ENCODE measurements around the gene GRHL3.
A peak's percentile ranks its signal among the peaks of the same experiment; 100 is the strongest.

The GRHL3 gene

GRCh38 chr1:24318615-24319311, 394 bp upstream of the GRHL3 start:
- no peak for DNase-seq

DNA sequence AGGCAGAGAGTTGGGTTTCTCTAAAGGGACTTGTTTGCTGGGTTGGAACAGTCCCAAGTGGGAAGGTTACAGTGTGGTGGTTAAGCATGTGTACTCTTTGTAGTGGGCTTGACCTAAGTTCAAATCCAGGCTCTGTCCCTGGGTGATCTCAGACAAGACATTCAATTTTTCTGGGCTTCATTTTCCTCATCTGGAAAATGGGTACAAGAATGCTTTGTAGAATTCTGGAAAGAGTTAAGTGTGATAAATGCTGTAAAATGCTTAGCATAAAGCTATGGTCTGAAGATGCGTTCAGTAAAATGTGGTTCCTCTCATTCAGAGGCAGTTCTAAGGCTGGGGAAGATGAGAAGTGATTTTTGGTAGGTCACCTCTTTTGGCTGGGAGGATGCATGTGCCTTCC, 805 bp downstream of the GRHL3 start:
- no peak for DNase-seq

- DNase-seq: no peak
Observed at GRCh38 chr1:24321126-24321525, 2.0 kb downstream of the GRHL3 start.

- DNase-seq: peak; percentile 63
Observed at GRCh38 chr1:24321697-24322469, 2.7 kb downstream of the GRHL3 start.

GRCh38 chr1:24322470-24323177, 3.5 kb downstream of the GRHL3 start:
- DNase-seq: no peak

DNA sequence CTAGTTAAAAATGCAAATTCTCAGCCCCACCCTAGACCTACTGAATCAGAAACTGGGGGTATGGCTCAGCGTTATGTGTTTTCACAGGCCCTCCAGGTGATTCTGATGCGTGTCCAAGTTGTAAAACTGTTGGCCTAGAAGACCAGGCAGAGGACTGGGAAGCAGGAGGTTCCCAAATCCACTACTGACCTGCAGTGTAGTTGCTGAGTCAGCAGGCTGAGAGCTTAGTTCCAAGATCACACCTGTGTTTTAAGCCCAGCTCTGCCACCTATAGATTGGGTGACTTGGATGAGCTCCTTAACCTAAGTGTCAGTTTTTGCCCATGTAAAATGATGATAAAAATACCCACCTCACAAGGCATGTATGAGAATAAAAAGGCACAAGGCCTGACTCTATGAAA, 4.1 kb downstream of the GRHL3 start:
- DNase-seq: no peak

DNA sequence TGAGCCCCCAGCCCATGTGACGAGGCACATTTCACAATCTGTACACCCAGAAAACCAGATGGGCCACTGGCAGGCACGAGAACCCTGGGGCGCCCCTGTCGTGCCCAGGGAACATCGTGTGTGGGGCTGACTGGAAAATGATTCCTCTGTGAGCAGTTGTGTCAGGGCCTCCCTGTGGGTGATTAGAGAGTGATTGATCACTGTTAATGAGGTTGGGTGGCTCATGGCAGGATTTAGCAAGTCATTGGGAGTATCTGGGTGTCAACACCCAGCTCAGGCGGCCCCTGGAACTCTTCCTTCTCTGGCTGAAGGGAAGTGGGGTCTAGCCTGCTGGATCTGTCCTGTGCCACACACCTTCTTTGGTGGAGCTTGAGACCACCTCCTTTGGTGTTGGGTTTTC, 5.7 kb downstream of the GRHL3 start:
- no peak for DNase-seq

- DNase-seq: no peak
Observed at GRCh38 chr1:24325587-24326449, 6.7 kb downstream of the GRHL3 start.

DNA sequence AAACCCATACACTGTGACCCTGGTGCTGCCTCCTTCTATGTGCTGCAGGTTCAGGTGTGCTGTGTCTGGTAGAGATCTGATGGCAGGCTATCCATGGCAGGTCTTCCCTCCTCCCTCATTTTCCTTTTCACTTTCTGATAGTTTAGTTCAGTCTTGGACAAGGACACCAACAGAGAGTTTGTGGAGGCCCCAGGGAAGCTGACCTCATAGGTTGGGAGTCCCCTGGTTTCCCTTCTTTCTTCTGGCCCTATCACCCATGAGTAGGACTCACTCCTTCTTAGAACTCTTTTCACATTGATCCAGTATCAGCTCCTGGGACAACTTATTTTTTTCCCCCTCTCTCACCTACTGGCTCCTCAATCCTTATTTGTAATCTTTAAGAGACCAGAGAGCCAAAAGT, 8.3 kb downstream of the GRHL3 start:
- DNase-seq: no peak

DNA sequence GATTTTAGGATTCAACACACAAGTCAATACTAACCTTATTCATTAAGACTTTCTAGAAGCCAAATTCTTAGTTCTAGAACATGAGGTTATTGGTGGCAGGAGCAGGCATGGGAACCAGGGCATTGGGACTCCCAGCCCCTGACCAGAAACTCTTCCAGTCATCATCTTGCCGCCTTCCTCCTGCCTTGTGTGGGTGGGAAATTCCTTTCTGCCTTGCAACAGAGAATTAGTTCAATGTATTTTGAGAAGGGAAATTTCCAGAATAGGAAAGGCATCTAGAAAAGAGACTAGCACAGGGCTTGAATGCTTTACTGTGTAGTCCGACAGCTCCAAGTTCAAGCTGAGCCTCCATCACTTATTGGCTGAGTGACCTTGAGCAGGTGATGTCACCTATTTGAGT, 8.7 kb downstream of the GRHL3 start:
- DNase-seq: no peak

DNA sequence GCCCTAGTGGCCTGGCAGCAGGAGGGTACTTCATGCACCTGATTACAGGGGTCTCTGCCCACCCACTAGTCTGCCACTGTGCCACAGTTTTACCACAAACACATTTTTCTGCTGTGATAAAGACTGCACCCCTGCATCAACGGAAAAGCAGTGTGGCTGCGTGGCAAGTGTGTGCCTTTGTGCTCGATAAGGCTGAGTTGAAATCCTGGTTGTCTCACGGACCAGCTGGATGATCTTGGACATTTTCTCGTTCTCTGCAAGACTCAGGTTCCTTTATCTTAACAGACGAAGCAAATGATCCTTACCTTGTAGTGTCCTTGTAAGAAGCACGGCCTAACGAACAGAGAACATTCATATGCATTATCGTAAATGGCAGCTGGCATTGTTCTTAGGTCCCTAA, 10.2 kb downstream of the GRHL3 start:
- DNase-seq: no peak

DNA sequence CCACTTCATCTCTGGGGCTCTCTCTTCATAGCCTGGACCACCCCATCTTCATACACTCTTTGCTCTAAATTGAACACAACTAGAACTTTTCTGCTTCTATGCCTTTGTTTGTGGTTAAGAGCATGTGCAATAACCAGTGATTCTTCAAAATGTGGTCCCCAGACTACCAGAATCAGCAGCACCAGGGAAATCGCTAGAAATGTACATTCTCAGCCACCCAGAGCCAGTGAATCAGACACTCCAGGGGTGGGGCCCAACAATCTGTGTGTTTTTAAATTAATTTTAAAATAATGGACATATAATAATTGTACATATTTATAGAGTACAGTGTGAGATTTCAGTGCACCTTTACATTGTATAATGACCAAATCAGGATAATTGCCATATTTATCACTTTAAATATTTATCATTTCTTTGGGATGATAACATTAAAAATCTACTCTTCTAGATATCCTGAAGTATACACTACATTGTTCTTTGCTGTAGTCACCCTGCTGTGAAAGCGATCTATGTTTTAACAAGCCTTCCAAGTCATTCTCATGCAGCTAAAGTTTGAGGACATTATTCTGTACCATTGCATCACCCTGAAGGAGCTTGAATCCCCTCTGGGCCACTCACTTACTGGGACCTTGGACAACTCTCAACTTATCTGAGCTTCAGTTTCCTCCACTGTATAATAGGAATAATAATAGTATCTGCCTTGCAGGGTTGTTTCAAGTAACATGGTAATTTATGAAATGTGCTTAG, 10.8 kb downstream of the GRHL3 start:
- DNase-seq: no peak

GRCh38 chr1:24331961-24332673, 13.0 kb downstream of the GRHL3 start:
- DNase-seq: no peak

DNA sequence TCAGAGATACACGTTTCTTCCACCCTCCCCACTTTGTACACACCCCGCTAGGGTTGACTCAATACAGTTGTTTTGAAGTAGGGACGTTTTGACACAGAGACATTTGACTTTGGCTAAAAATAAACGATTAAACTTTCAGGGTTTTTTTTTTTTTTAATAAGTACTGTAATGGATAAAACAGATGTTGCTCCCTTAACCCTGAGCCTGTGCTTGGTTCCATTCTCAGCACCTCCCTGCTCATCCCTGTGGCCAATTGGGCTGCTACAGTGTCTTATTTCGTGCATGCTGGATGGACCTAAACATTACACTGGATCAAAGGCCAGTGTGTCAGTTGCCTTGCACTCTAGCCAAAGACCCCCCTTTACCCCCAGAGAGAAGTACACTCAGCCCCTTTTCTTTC, 16.9 kb downstream of the GRHL3 start:
- DNase-seq: no peak

DNA sequence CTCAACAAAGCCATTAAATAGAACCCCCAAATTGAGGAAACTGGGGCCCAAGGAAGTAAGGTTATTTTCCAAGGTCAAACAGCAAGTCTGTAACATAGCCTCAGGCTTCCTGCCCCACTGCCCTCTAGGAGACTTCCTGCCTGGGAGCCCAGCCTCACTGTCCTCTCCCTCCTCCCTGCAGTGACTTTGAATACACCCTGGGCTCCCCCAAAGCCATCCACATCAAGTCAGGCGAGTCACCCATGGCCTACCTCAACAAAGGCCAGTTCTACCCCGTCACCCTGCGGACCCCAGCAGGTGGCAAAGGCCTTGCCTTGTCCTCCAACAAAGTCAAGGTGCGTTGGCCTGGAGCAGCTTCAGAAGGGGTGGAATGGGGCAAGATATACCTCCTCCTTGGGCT, 18.3 kb downstream of the GRHL3 start:
- DNase-seq: no peak

GRCh38 chr1:24338447-24338846, 19.3 kb downstream of the GRHL3 start:
- no peak for DNase-seq

DNA sequence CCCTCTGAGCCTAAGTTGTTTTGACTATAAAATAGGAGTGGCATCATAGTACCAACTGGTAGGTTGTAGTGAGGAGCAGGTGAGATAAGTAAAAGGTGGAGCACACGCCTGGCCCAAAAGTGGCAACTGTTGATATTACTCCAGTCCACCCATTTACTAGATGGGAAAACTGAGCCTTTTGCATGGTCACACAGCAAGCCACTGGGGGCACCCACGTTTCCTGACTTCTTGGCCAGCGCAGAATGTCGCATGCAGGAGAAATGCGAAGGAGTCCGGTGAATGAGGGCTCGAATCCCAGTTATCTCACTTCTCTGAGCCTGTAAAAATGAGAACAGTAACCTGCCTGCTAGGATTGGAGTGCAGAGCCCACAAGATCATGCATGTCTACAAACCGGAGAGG, 20.8 kb downstream of the GRHL3 start:
- DNase-seq: no peak

GRCh38 chr1:24340770-24341169, 21.6 kb downstream of the GRHL3 start:
- DNase-seq: no peak

GRCh38 chr1:24341260-24341659, 22.1 kb downstream of the GRHL3 start:
- DNase-seq: no peak

- no peak for DNase-seq
Observed at GRCh38 chr1:24343412-24344089, 24.4 kb downstream of the GRHL3 start.
